Eye (tissue), 1 donor: ENCODE results near the gene MED13L.

Source experiments
- DNase-seq: peaks from one replicate; pipeline ENCODE4 v3.0.0-alpha.2; 2015

MED13L gene

GRCh38 chr12:116076399-116076798 is 201.1 kb downstream of the MED13L start:
- no peak for DNase-seq

GRCh38 chr12:116074686-116075085 is 202.8 kb downstream of the MED13L start:
- no peak for DNase-seq

GRCh38 chr12:116071555-116072230 is 205.8 kb downstream of the MED13L start:
- no peak for DNase-seq

- DNase-seq = no peak
Measured at GRCh38 chr12:116070444-116070843, 207.0 kb downstream of the MED13L start.

- no peak for DNase-seq
Measured at GRCh38 chr12:116069943-116070342, 207.6 kb downstream of the MED13L start.

GRCh38 chr12:116068853-116069252 is 208.6 kb downstream of the MED13L start:
- DNase-seq = no peak

- DNase-seq = no peak
Measured at GRCh38 chr12:116068371-116068770, 209.1 kb downstream of the MED13L start.

GRCh38 chr12:116067892-116068291 is 209.6 kb downstream of the MED13L start:
- no peak for DNase-seq

- peak; percentile 76 for DNase-seq
Measured at GRCh38 chr12:116066381-116067230, 210.9 kb downstream of the MED13L start.

- peak; percentile 68 for DNase-seq
Measured at GRCh38 chr12:116065606-116066005, 211.9 kb downstream of the MED13L start.

GRCh38 chr12:116064493-116064892 is 213.0 kb downstream of the MED13L start:
- no peak for DNase-seq

- no peak for DNase-seq
Measured at GRCh38 chr12:116062698-116063097, 214.8 kb downstream of the MED13L start.

GRCh38 chr12:116060764-116061163 is 216.7 kb downstream of the MED13L start:
- DNase-seq = no peak

- no peak for DNase-seq
Measured at GRCh38 chr12:116059904-116060303, 217.6 kb downstream of the MED13L start.

GRCh38 chr12:116058574-116058973 is 218.9 kb downstream of the MED13L start:
- DNase-seq = no peak

- no peak for DNase-seq
Measured at GRCh38 chr12:116057356-116057755, 220.1 kb downstream of the MED13L start.

GRCh38 chr12:116055895-116056607 is 221.4 kb downstream of the MED13L start:
- DNase-seq = no peak

- DNase-seq = no peak
Measured at GRCh38 chr12:116054280-116054679, 223.2 kb downstream of the MED13L start.

GRCh38 chr12:116053479-116054200 is 223.9 kb downstream of the MED13L start:
- DNase-seq = no peak

- DNase-seq = no peak
Measured at GRCh38 chr12:116050275-116050674, 227.2 kb downstream of the MED13L start.

GRCh38 chr12:116048879-116049278 is 228.6 kb downstream of the MED13L start:
- no peak for DNase-seq

- DNase-seq = no peak
Measured at GRCh38 chr12:116046039-116046438, 231.5 kb downstream of the MED13L start.

GRCh38 chr12:116045150-116045549 is 232.3 kb downstream of the MED13L start:
- DNase-seq = no peak
